Karpas-422 (cell line): Measurements from ENCODE around the gene RTKN. TPM values are rescaled to one million over a fixed set of nuclear protein-coding genes. Genes with fewer than 3 reads are reported as not detected.
A peak's percentile ranks its signal among the peaks of the same experiment; 100 is the strongest.
"Not testable (repeated sequence)": the region's sequence is repeated elsewhere in the genome, so short reads cannot be mapped to it uniquely, and the experiment has no call there.

Experiments used
- DNase-seq: peaks from one replicate; pipeline ENCODE4 v3.0.0-alpha.2; 2015
- H2AFZ ChIP-seq: fragments of 200-600 bp; sonication (generic); 2 replicates; pipeline ENCODE4 v1.6.1; 2014; ENCODE audit warnings: antibody characterized with exemption, low read length, mixed read lengths
- H3K27ac ChIP-seq: fragments of 200-600 bp; sonication (generic); 2 replicates; pipeline ENCODE4 v1.5.1; 2014; ENCODE audit warnings: mild to moderate bottlenecking, low read length, moderate library complexity
- H3K27me3 ChIP-seq: fragments of 200-600 bp; sonication (generic); 2 replicates; pipeline ENCODE4 v1.6.1; 2014; ENCODE audit warnings: low read length, mixed read lengths
- H3K36me3 ChIP-seq: fragments of 200-600 bp; sonication (generic); 2 replicates; pipeline ENCODE4 v1.6.1; 2014; ENCODE audit warnings: low read length, mixed read lengths; ENCODE audit not compliant: insufficient read depth
- H3K4me1 ChIP-seq: fragments of 200-600 bp; sonication (generic); 2 replicates; pipeline ENCODE4 v1.6.1; 2014; ENCODE audit warnings: mild to moderate bottlenecking, low read length, mixed read lengths
- H3K4me2 ChIP-seq: fragments of 200-600 bp; sonication (generic); 2 replicates; pipeline ENCODE4 v1.6.1; 2014; ENCODE audit warnings: low read length, low read depth, mild to moderate bottlenecking; ENCODE audit not compliant: poor library complexity, severe bottlenecking
- H3K4me3 ChIP-seq: fragments of 200-600 bp; sonication (generic); 2 replicates; pipeline ENCODE4 v1.5.1; 2014; ENCODE audit warnings: mild to moderate bottlenecking, antibody characterized with exemption, low read length, mixed read lengths
- H3K79me2 ChIP-seq: fragments of 200-600 bp; sonication (generic); 2 replicates; pipeline ENCODE4 v1.6.1; 2014; ENCODE audit warnings: mild to moderate bottlenecking, low read length, mixed read lengths
- H3K9ac ChIP-seq: fragments of 200-600 bp; sonication (generic); 2 replicates; pipeline ENCODE4 v1.6.0; 2014; ENCODE audit warnings: low read length
- H3K9me2 ChIP-seq: fragments of 200-600 bp; sonication (generic), shearing (Covaris generic); replicated peaks from 2 replicates; pipeline ENCODE4 v1.6.0; 2014; ENCODE audit warnings: mild to moderate bottlenecking, low read length, moderate library complexity; ENCODE audit not compliant: insufficient read depth
- H3K9me3 ChIP-seq: fragments of 300-700, 200-600 bp; sonication (generic); 2 replicates; pipeline ENCODE4 v1.6.1; 2014; ENCODE audit warnings: low read length, mixed read lengths
- H4K20me1 ChIP-seq: fragments of 200-600 bp; sonication (generic); 2 replicates; pipeline ENCODE4 v1.6.1; 2014; ENCODE audit warnings: mild to moderate bottlenecking, antibody characterized with exemption, low read length, low read depth; ENCODE audit not compliant: insufficient read depth
- total RNA-seq: library from RNA; depleted of rRNA; stranded (reverse); fragments of >200 nt; shearing (Covaris generic); gene quantifications from 2 replicates; pipeline ENCODE4 v1.2.3, GENCODE V29; 2014; ENCODE audit warnings: low replicate concordance

RTKN gene
- total RNA-seq, 1 experiment from 2014 or later, result 28.1 TPM

DNA sequence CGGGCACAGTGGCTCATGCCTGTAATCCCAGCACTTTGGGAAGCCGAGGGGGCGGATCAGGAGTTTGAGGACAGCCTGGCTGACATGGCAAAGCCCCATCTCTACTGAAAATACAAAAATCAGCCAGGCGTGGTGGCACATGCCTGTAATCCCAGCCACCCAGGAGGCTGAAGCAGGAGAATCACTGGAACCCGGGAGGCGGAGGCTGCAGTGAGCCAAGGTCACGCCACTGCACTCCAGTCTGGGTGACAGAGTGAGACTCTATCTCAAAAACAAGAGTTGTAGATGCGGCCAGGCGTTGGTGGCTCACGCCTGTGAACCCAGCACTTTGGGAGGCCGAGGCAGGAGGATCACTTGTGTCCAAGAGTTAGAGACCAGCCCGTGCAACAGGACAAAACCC lies 29.0 kb upstream of the RTKN start:
- H3K9me3 ChIP-seq, H2AFZ ChIP-seq, H3K4me3 ChIP-seq, H3K27me3 ChIP-seq, H3K27ac ChIP-seq, H4K20me1 ChIP-seq, H3K36me3 ChIP-seq, DNase-seq, H3K9me2 ChIP-seq: not testable (repeated sequence)
- H3K4me2 ChIP-seq, result peak overlapping the region; percentile 92
- peaks cover 15% of the 10 kb centered on the region for H3K79me2 ChIP-seq
- H3K9ac ChIP-seq, result 0 out of 2 replicates have a peak overlapping the region, but pooled peaks have one; percentile 3
- peaks cover 28% of the 10 kb centered on the region for H3K4me1 ChIP-seq

DNA sequence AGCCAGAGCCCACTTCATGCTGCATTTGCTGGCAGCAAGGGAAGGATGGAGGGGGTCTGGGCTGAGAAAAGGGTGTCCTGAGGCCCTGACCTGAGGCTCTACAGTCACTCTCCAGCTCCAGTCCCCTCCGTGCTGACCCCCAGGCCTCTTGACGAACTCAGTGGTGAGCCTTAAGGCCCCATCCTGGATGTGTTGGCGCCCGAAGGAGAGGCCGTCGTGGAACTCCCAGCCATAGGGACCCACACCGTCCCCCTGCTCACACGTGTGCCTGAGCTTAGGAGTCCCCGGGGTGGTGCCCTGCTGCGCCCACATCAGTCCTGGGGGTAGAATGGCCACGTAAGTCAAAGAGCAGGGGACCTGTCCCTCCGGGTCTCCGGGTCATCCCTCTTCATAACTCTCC lies 22.7 kb upstream of the RTKN start:
- Histone ChIP-seq H3K9me3 (no peaks in the 10 kb centered on the region), H3K36me3 (peaks cover 12% of the 10 kb centered on the region), H3K4me2 (peak overlapping the region; percentile 88), H3K79me2 (peaks cover 32% of the 10 kb centered on the region), H3K9me2 (no peaks in the 10 kb centered on the region), H3K4me3 (peak overlapping the region; percentile 78), H3K4me1 (peaks cover 25% of the 10 kb centered on the region), H3K27me3 (no peaks in the 10 kb centered on the region), H3K27ac (peak overlapping the region; percentile 73), H3K9ac (peak overlapping the region; percentile 84), H4K20me1 (peaks cover 4% of the 10 kb centered on the region; the same call in 1 of the 2 replicates), H2AFZ (no peak overlapping the region)
- peak; percentile 69 for DNase-seq

DNA sequence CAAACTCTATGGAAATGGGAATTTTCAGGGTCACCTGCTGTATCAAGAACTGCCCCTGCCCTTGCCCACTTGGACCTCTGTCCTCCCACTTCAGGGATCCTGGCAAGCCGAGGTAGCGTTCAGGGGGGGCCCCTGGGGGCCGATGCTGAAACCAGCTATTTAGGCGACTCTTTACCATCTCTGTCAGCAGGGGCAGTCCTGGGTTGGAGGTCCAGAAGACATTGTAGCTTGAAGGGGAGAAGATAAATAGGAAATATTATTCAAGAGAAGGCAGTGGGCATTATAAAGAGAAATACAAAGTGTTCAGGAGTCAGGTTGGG lies 21.0 kb upstream of the RTKN start:
- Histone ChIP-seq H3K36me3 (peaks cover 12% of the 10 kb centered on the region), H3K9me3 (no peaks in the 10 kb centered on the region), H3K27ac (no peak overlapping the region)

DNA sequence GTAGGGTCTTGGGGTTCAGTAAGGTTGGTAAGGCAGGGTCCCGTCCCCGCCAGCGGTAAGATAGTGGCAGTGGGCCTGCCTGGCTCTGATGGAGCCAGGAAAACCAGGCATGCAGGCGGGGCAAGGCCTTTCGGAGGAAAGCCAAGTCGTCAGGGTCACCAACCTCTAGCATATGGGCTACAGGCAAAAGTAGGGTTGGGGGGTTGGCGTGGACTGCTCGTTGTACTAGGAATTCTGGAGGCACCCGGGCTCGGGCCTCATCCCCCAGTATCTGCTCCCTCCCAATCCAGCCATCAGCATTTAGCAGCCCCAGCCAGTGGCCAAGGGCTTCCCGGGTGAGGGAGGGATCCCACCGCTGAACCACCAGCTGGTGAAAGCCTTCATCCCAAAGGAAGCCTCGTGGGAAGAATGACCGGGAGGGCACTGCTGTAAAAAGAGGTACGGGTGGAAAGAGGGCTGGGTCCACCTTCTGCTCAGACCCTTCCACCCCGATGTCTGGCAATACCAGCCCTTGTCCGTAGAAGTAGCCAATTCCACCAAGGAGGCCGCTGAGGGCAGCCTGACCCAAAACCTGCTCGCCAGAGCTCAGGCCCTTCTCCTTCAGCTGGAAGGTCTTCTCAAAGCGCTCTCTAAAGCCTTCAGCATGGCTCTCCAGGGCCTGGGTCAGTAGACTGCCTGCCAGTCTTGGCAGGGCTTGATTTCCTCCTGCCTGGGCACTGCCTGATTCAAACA lies 20.5 kb upstream of the RTKN start:
- Histone ChIP-seq H3K9me2 (no peaks in the 10 kb centered on the region), H3K4me1 (peaks cover 31% of the 10 kb centered on the region), H3K27ac (no peak overlapping the region), H3K9ac (no peak overlapping the region), H3K4me3 (no peak overlapping the region), H3K79me2 (peaks cover 37% of the 10 kb centered on the region), H3K36me3 (peaks cover 12% of the 10 kb centered on the region), H3K9me3 (no peaks in the 10 kb centered on the region), H3K27me3 (no peaks in the 10 kb centered on the region), H4K20me1 (peaks cover 4% of the 10 kb centered on the region; the same call in 1 of the 2 replicates), H2AFZ (no peak overlapping the region), H3K4me2 (no peak overlapping the region)
- no peak for DNase-seq

More for the DNA sequence above, 21.0 kb upstream of the RTKN start:
- H2AFZ ChIP-seq, result no peak overlapping the region
- H3K9ac ChIP-seq, result no peak overlapping the region
- H3K79me2 ChIP-seq, result peaks cover 37% of the 10 kb centered on the region
- H3K4me3 ChIP-seq, result no peak overlapping the region
- H3K9me2 ChIP-seq, result no peaks in the 10 kb centered on the region
- peaks cover 4% of the 10 kb centered on the region; the same call in 1 of the 2 replicates for H4K20me1 ChIP-seq
- no peaks in the 10 kb centered on the region for H3K27me3 ChIP-seq
- peaks cover 30% of the 10 kb centered on the region for H3K4me1 ChIP-seq
- peak; percentile 40 for DNase-seq
- no peak overlapping the region for H3K4me2 ChIP-seq

DNA sequence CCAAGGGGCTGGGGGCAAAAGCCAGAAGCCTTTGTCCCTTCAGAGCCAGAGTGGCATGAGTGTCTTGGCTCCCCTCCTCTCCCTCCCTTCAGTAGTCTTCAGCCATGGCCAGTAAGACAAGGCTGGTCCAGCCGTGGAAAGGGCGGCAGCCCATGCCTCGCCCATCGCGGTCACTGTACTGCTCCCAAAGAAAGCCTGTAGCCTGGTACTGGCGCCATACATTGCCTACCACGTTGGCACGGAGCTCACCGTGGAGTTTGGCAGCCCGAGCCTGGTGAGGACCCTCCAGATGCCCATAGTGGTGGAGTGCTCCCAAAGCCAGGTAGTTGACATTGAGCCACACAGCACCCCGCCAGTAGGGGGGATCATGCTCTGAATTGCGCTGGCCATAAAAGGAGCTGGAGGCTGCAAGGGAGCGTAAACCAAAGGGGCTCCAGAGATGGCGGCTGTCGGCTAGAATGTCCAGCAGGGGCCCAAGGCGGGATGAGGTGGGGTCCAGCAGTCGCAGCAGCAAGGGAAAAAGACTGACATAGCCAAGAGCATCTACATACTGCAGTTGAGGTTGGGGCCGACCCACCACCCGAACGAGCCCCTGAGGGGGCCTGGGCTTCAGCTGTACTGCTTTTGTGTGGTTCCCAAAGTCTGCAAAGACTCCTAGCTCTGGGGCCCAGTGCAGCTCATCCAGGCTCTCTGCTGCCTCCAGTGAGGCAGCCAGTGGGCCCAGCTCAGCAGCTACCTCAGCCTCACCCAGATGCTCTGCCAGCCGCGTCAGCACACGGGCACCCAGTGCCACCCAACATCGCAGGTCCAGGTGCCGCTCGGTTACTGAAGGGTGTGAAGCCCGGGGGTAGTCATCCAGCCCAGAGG lies 19.7 kb upstream of the RTKN start:
- no peak overlapping the region for H2AFZ ChIP-seq
- H3K9me3 ChIP-seq, result no peaks in the 10 kb centered on the region
- DNase-seq, result peak; percentile 65
- no peaks in the 10 kb centered on the region for H3K9me2 ChIP-seq
- no peaks in the 10 kb centered on the region for H3K27me3 ChIP-seq
- H4K20me1 ChIP-seq, result peaks cover 4% of the 10 kb centered on the region; the same call in 1 of the 2 replicates
- H3K27ac ChIP-seq, result no peak overlapping the region
- H3K9ac ChIP-seq, result no peak overlapping the region
- no peak overlapping the region for H3K4me2 ChIP-seq
- peaks cover 39% of the 10 kb centered on the region for H3K4me1 ChIP-seq
- no peak overlapping the region for H3K4me3 ChIP-seq
- H3K36me3 ChIP-seq, result peaks cover 12% of the 10 kb centered on the region
- H3K79me2 ChIP-seq, result peaks cover 44% of the 10 kb centered on the region

DNA sequence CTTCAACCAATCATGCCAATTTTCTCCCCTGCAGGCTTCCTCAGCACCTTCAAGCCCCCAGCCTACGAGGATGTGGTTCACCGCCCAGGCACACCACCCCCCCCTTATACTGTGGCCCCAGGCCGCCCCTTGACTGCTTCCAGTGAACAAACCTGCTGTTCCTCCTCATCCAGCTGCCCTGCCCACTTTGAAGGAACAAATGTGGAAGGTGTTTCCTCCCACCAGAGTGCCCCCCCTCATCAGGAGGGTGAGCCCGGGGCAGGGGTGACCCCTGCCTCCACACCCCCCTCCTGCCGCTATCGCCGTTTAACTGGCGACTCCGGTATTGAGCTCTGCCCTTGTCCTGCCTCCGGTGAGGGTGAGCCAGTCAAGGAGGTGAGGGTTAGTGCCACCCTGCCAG lies 18.4 kb upstream of the RTKN start:
- not testable (repeated sequence) for H2AFZ ChIP-seq, DNase-seq, H3K9me2 ChIP-seq, H3K27ac ChIP-seq, H4K20me1 ChIP-seq, H3K4me3 ChIP-seq, H3K9me3 ChIP-seq, H3K4me2 ChIP-seq, H3K27me3 ChIP-seq
- Histone ChIP-seq H3K4me1 (peaks cover 42% of the 10 kb centered on the region), H3K36me3 (peaks cover 12% of the 10 kb centered on the region), H3K79me2 (peaks cover 46% of the 10 kb centered on the region), H3K9ac (peak overlapping the region; percentile 90; the same call in 1 of the 2 replicates)

DNA sequence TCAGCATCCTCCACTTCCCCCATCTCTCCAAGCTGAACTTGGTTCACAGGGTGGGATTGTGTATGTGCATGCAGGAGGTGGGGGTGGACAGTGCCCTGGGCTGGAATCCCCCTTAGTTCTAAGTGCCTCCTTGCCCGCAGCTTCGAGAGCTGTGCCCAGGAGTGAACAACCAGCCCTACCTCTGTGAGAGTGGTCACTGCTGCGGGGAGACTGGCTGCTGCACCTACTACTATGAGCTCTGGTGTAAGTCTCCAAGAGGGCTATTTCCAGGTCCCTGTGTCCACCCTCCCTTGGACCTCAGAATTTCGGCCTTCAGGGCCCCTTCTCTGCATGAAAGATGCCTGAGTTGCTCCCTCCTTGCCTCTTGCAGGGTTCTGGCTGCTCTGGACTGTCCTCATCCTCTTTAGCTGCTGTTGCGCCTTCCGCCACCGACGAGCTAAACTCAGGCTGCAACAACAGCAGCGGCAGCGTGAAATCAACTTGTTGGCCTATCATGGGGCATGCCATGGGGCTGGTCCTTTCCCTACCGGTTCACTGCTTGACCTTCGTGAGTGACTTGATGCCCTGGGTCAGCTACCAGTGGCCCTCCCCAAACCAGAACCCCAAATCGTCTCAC lies 17.9 kb upstream of the RTKN start:
- Histone ChIP-seq H3K4me1 (peaks cover 43% of the 10 kb centered on the region), H3K79me2 (peaks cover 41% of the 10 kb centered on the region), H3K9ac (peak overlapping the region; percentile 90), H3K36me3 (peaks cover 12% of the 10 kb centered on the region), H3K4me2 (peak overlapping the region; percentile 93), H3K4me3 (peak overlapping the region; percentile 89), H3K27ac (peak overlapping the region; percentile 28; the same call in 1 of the 2 replicates)
- H3K9me2 ChIP-seq, H3K27me3 ChIP-seq, H2AFZ ChIP-seq, H3K9me3 ChIP-seq, H4K20me1 ChIP-seq: not testable (repeated sequence)
- DNase-seq, result peak; percentile 64

DNA sequence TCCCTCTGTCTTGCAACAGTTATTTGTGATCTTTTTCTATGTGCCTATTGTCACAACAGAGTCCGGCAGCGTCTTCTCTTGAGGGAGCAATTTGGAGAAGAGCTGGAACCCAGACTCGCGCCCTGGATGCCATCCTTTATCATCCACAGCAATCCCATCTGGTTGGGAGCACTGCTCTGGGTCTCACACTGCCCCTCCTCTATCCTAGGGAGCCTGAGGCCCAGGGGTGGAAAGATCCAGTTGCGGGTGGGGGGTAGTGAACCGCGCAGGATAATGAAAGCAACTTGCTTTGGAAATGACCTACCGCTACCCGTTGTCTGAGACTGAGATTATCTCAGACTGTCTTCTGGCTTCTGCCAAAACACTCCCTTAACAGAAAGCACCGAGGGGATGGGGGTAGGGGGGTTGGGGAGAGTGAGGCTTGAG lies 17.2 kb upstream of the RTKN start:
- no peak overlapping the region for H2AFZ ChIP-seq

More for the DNA sequence above, 17.2 kb upstream of the RTKN start:
- H3K9me2 ChIP-seq, result no peaks in the 10 kb centered on the region
- H3K9ac ChIP-seq, result peak overlapping the region; percentile 90
- H4K20me1 ChIP-seq, result 0 out of 2 replicates have a peak, but pooled peaks cover 4% of the 10 kb centered on the region
- H3K4me2 ChIP-seq, result peak overlapping the region; percentile 93
- H3K9me3 ChIP-seq, result no peaks in the 10 kb centered on the region
- H3K4me1 ChIP-seq, result peaks cover 43% of the 10 kb centered on the region
- no peaks in the 10 kb centered on the region for H3K27me3 ChIP-seq
- H3K4me3 ChIP-seq, result peak overlapping the region; percentile 89
- peak; percentile 62 for DNase-seq
- peaks cover 12% of the 10 kb centered on the region for H3K36me3 ChIP-seq
- peaks cover 34% of the 10 kb centered on the region for H3K79me2 ChIP-seq
- H3K27ac ChIP-seq, result peak overlapping the region; percentile 55
